A673 (cell line): ENCODE data around the gene FCGR2B.
"Not testable (repeated sequence)": the region's sequence is repeated elsewhere in the genome, so short reads cannot be mapped to it uniquely, and the experiment has no call there.

ENCODE experiments used
- EZH2 ChIP-seq: fragments of 200-600 bp; sonication (generic); IDR thresholded peaks from 2 replicates; pipeline ENCODE4 v1.6.1; 2017; ENCODE audit warnings: borderline replicate concordance, low read depth, mild to moderate bottlenecking, mixed read lengths, antibody characterized with exemption, low read length; ENCODE audit not compliant: poor library complexity, severe bottlenecking
- TF ChIP-seq, protein P1 (sequence below): fragments of 300-800, 200-600 bp; sonication (generic); conservative IDR thresholded peaks from 2 replicates; pipeline ENCODE4 v1.5.1; 2017; ENCODE audit warnings: low read depth, mild to moderate bottlenecking, antibody characterized with exemption, low read length, moderate library complexity, mixed read lengths

DNA sequence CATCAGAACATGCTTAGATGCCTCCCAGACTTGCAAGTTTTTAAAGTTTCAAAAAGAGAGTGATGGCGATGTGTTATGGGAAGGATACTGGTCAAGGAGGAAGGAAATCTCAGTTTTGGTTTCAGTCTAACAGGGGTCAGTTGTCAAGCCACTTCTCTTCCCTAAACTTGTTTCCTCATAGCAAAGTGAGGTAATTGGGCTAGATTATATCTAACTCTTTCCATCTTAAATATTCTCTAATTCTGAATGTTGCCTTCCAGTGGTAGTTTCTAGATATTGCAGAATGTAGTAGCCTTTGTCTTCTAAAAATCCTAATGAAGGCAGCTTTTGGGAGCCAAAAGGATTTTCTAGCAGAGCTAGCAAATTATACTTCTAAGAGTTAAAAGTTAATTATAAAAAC is 20.2 kb upstream of the FCGR2B start:
- TF ChIP-seq, protein P1, sequence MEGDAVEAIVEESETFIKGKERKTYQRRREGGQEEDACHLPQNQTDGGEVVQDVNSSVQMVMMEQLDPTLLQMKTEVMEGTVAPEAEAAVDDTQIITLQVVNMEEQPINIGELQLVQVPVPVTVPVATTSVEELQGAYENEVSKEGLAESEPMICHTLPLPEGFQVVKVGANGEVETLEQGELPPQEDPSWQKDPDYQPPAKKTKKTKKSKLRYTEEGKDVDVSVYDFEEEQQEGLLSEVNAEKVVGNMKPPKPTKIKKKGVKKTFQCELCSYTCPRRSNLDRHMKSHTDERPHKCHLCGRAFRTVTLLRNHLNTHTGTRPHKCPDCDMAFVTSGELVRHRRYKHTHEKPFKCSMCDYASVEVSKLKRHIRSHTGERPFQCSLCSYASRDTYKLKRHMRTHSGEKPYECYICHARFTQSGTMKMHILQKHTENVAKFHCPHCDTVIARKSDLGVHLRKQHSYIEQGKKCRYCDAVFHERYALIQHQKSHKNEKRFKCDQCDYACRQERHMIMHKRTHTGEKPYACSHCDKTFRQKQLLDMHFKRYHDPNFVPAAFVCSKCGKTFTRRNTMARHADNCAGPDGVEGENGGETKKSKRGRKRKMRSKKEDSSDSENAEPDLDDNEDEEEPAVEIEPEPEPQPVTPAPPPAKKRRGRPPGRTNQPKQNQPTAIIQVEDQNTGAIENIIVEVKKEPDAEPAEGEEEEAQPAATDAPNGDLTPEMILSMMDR, result 0 out of 2 replicates have a peak, but pooled peaks have one; percentile 14
- not testable (repeated sequence) for TF ChIP-seq EZH2
